PFSK-1 (cell line): ENCODE results near the gene BFSP1.

Experiments
- FOXP2 ChIP-seq: optimal IDR thresholded peaks from 2 replicates; pipeline ENCODE3; 2011; ENCODE audit warnings: borderline replicate concordance, control low read depth, inconsistent platforms; ENCODE audit not compliant: insufficient read depth; ENCODE audit errors: extremely low read length, extremely low read depth
- POLR2AphosphoS5 ChIP-seq: IDR thresholded peaks from 2 replicates; pipeline ENCODE4 v1.6.1; 2012; ENCODE audit warnings: low read depth, mild to moderate bottlenecking, control low read depth, low read length, moderate library complexity
- SIN3A ChIP-seq: IDR thresholded peaks from 2 replicates; pipeline ENCODE4 v1.6.1; 2012; ENCODE audit warnings: mild to moderate bottlenecking, low read length, moderate library complexity, borderline replicate concordance; ENCODE audit not compliant: insufficient read depth
- TAF1 ChIP-seq: IDR thresholded peaks from 2 replicates; pipeline ENCODE4 v1.6.1; 2012; ENCODE audit warnings: low read length, control low read depth, borderline replicate concordance; ENCODE audit not compliant: insufficient read depth
- TF ChIP-seq, protein P1 (sequence below), 2 experiments: IDR thresholded peaks; 2 replicates each; pipeline versions ENCODE4 v1.6.1 to v1.8.0; 2011 to 2012; ENCODE audit warnings: low read depth in 2 of 2, low read length in 2 of 2, control low read depth in 1 of 2, inconsistent platforms in 1 of 2, mild to moderate bottlenecking in 1 of 2, moderate library complexity in 1 of 2; ENCODE audit not compliant: insufficient read depth in 1 of 2

The BFSP1 gene

DNA sequence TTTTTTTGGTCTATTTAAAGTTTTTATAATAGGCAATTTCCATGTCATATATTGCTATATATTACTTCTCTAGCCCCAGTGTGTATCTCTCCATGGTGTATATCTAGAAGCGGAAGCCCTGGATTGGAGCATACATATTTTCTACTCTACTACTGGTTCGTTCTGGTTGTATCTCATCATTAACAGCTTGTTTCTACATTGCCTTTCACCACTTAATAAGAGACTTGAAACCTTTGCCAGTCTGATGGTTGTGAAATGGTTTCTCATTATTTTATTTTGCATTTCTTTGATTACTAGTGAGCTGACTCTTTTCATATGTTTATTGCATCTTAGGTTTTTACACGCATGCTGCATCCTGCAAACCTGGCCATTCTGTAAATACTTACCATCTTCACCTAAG, 42.3 kb upstream of the BFSP1 start:
- TF ChIP-seq, protein P1, sequence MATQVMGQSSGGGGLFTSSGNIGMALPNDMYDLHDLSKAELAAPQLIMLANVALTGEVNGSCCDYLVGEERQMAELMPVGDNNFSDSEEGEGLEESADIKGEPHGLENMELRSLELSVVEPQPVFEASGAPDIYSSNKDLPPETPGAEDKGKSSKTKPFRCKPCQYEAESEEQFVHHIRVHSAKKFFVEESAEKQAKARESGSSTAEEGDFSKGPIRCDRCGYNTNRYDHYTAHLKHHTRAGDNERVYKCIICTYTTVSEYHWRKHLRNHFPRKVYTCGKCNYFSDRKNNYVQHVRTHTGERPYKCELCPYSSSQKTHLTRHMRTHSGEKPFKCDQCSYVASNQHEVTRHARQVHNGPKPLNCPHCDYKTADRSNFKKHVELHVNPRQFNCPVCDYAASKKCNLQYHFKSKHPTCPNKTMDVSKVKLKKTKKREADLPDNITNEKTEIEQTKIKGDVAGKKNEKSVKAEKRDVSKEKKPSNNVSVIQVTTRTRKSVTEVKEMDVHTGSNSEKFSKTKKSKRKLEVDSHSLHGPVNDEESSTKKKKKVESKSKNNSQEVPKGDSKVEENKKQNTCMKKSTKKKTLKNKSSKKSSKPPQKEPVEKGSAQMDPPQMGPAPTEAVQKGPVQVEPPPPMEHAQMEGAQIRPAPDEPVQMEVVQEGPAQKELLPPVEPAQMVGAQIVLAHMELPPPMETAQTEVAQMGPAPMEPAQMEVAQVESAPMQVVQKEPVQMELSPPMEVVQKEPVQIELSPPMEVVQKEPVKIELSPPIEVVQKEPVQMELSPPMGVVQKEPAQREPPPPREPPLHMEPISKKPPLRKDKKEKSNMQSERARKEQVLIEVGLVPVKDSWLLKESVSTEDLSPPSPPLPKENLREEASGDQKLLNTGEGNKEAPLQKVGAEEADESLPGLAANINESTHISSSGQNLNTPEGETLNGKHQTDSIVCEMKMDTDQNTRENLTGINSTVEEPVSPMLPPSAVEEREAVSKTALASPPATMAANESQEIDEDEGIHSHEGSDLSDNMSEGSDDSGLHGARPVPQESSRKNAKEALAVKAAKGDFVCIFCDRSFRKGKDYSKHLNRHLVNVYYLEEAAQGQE (IDR thresholded peaks at IDR 0.05; ENCODE audit: insufficient read depth in 1 of 2, low read depth in 2 of 2, low read length in 2 of 2), result no peak
- TF ChIP-seq FOXP2 (no peak), SIN3A (no peak), TAF1 (no peak)

DNA sequence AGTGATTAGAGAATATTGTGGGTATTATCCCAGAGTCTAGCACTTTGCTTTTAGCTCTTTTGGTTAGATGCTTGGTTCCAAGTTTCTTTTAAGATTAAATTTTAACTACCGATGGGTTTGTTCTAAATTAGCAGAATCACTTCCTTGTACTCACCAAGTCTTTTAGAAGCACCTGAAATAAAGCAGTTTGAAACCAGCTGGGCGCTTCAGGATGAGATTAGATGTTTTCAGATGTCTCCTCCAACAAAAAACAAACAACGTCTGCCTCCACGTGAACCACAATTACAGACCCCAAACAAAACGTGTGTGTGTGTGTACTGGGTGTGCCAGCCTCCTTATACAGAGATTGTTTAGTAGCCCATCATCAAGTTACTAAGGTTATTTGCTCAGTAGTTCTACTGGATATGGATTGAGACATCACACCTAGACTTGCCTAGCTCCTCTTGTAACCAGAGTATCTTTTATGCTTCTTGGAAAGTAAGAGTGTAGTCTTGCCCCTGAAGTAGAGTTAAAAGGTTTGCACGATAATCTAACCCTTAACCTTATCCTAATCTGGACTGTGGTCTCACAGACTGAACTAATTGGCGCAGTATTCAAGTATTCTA, 41.0 kb upstream of the BFSP1 start:
- TF ChIP-seq FOXP2, result no peak
- TF ChIP-seq, protein P1 (IDR thresholded peaks at IDR 0.05; ENCODE audit: insufficient read depth in 1 of 2, low read depth in 2 of 2, low read length in 2 of 2), result no peak
- TF ChIP-seq TAF1, result no peak
- TF ChIP-seq POLR2AphosphoS5, result no peak
- TF ChIP-seq SIN3A, result no peak

DNA sequence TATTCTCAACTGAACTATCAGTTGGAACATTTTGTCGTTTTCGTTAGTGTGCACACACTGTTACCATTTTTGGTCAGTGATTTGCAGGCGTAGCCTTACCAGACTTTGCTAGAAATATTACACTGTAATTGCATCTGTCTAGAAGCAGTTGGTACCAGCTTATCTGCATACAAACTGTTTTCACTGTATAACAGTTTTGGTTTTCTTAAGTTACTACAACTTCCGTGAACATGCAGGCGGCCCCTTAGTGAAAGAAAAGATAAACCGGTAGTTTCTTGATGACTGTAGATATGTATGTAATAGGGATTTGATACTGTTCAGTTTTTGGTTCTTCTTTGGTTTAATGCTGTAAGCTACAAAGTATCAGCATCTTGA, 40.0 kb upstream of the BFSP1 start:
- no peak for TF ChIP-seq FOXP2

DNA sequence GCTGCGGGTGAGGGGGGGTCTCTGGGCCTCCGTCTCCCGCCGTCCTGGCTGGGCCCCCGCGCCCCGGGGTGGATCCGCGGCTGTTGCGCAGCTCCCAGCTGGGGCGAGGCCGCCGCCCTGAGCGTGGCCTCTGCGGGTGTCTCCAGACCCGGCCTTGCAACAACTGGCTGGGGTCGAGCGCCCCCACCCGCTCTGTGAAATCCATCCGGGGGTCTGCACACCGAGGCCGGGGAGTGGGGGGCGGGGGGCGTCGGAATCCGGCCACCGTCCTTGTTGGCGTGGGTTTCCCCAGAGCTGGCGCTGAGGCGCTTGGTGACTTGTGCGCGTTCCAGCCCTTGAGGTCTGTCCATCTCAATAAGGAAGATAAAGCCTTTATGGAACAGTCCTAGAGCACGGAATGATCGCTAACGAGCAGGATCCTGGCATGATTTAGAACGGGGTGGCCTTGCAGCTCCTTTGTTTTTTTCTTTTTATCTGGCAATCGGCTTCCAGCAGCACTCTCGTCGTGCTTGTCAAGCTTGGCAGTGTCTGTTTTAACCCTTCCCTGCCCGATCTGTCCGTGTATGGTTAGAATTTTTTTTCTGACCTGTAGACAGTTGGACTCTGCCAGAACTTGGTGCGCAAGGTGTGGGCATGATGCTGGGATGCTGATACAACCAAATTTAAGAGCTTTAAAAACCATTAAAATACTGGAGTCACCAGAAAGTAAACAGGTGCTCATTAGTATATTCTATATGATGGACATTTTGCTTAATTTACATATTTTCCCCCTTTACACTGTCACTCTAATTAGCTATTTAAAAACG, 39.4 kb upstream of the BFSP1 start:
- TF ChIP-seq, protein P1 (IDR thresholded peaks at IDR 0.05; ENCODE audit: insufficient read depth in 1 of 2, low read depth in 2 of 2, low read length in 2 of 2), result no peak
- TF ChIP-seq POLR2AphosphoS5, result 0 out of 2 replicates have a peak, but pooled peaks have one; percentile 36
- peak; percentile 39; the same call in 1 of the 2 replicates for TF ChIP-seq SIN3A
- peak; percentile 30; the same call in 1 of the 2 replicates for TF ChIP-seq TAF1
- no peak for TF ChIP-seq FOXP2

DNA sequence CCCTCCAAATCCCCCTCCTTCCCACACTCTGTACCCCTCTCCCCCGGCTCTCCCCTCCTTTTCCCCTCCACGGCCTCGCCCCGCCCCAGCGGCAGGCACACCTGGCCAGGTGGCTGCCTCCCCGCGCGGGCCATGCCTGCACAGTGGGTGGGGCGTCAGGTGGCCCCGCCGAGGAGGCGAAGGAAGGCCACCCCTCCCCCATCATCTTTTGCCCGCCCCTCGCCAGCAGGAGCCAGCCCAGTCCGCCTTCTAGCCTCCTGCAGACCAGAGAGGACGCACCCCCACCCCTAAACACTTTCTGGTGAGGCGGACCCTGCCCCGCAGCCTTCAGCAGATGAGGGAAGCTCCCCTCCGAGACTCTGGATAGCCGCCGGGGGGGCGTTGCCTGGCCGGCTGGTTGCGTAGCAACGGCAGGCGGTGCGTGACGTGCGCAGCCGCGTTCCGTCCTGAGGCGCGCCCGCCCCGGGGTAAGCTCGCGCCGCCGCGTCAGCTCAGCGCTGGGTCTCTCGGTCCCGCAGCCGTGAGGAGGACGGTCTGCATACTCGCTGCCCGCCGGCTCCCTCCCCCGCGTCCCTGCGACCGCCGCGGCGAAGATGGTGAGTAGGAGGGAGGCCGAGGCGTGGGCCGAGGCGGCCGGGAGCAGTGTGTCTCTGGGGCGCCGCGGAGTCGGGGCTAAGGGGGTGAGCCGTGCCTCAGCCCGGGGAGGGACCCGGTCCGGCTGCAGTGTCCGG, 38.6 kb upstream of the BFSP1 start, which contains the start of gene DSTN:
DSTN (plus strand) TSS at position 460 of the 731 bp plus-strand sequence; CDS start at position 594, 134 bp downstream.
- TF ChIP-seq TAF1 (0 out of 2 replicates have a peak, but pooled peaks have one; percentile 37), POLR2AphosphoS5 (0 out of 2 replicates have a peak, but pooled peaks have one; percentile 19), SIN3A (no peak), FOXP2 (peak; percentile 57)
- TF ChIP-seq, protein P1 (IDR thresholded peaks at IDR 0.05; ENCODE audit: insufficient read depth in 1 of 2, low read depth in 2 of 2, low read length in 2 of 2), result no peak
